ENCODE results near the gene MAST4.
"Not testable (repeated sequence)": the region's sequence is repeated elsewhere in the genome, so short reads cannot be mapped to it uniquely, and the experiment has no call there.

Gene MAST4

DNA sequence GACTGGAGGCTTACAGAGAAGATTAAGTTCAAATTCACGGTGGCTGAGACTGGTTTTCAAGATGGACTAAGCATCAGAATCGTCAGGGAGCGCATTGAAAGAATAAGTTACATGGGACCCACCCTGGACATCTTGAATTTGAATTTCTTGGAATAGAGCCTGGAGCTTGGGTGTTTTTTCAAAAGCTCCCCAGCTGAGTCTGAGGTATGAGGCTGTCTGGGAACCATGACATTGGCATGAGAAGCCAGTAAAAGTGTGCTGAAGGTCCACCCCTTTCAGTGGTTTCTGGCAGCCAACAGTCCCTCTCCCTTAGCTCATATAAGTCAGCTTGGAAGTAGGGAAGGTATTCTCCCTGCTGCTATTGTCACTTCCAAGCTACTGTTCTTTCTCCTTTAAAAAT lies 97.8 kb downstream of the MAST4 start:
- TF ChIP-seq CTCF (IDR thresholded peaks at IDR 0.05; ENCODE audit: low read depth, low read length): no peak
- no peak overlapping the region for H3K4me3 ChIP-seq (ENCODE audit: low read depth, low read length)

- H3K4me3 ChIP-seq (ENCODE audit: low read depth, low read length): not testable (repeated sequence)
Observed at GRCh38 chr5:66695840-66696239, 99.6 kb downstream of the MAST4 start.

DNA sequence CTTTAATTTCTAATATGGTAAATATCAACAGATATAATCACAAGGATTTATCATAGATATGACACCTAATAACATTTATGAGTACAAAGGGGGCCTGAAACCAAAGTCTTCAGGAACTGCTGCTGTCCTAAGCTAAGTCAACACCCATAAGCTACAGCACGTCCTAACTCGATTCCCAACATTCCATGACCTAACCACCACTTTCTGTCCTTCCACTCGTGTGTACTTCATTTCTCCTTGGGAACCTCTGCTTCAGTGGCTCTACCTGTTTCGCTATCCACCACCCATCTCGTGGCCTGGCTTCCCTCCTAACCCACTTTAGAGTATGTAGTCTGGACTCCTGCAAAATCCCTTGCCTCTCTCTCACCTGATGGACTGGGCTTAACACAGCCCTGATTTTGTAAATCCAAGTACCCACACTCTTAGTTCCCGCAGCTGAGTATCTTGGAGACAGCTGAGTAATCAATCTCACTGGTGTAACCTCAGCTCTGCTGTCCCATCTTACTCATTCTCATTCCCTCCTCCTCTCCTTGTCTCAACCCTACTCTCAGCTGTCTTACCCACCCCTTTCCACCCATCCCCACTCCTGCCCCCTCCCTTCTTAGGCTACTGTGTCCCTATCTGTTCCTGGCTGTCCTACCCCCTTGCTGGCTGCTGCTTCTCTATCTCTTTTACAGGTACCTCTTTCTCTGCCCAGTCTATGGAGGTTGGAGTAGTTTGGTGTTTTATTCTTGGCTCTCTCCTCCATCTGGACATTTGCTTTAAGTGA lies 101.8 kb downstream of the MAST4 start:
- TF ChIP-seq CTCF (IDR thresholded peaks at IDR 0.05; ENCODE audit: low read depth, low read length): no peak
- H3K4me3 ChIP-seq (ENCODE audit: low read depth, low read length): no peak overlapping the region

- H3K4me3 ChIP-seq (ENCODE audit: low read depth, low read length): no peak overlapping the region
- TF ChIP-seq CTCF (IDR thresholded peaks at IDR 0.05; ENCODE audit: low read depth, low read length): no peak
Observed at GRCh38 chr5:66701244-66701643, 105.1 kb downstream of the MAST4 start.

DNA sequence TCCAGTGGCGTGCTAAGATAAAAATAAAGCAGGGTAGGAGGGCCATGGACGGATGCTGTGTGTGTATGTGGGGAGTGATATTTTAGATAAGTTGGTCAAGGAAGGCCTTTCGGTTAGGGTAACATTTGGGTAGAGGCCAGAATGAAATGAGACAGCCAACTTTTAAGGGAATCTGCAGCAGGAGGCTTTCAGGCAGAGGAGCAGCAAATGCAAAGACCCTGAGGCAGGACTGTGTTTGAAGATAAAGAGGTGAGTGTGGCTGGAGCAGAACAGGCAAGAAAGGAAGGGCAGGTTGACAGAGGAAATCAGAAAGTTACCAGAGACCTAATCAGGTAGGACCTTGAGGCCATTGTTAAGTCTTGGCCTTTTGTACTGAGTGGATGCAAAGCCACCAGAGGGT lies 106.2 kb downstream of the MAST4 start:
- H3K4me3 ChIP-seq (ENCODE audit: low read depth, low read length): no peak overlapping the region
- no peak for TF ChIP-seq CTCF (IDR thresholded peaks at IDR 0.05; ENCODE audit: low read depth, low read length)

GRCh38 chr5:66704790-66705425 lies 108.7 kb downstream of the MAST4 start:
- H3K4me3 ChIP-seq (ENCODE audit: low read depth, low read length): no peak overlapping the region
- no peak for TF ChIP-seq CTCF (IDR thresholded peaks at IDR 0.05; ENCODE audit: low read depth, low read length)

- no peak for TF ChIP-seq CTCF (IDR thresholded peaks at IDR 0.05; ENCODE audit: low read depth, low read length)
- H3K4me3 ChIP-seq (ENCODE audit: low read depth, low read length): no peak overlapping the region
Observed at GRCh38 chr5:66708368-66708767, 112.2 kb downstream of the MAST4 start.

Data from WI38 (cell line).